Measurements from ENCODE around the gene TICRR. TPM values are rescaled to one million over a fixed set of nuclear protein-coding genes. Genes with fewer than 3 reads are reported as not detected.

TICRR gene
- total RNA-seq, 1 experiment from 2014 or later, result 24.1 TPM

- no TSS peak for BruUV-seq (replicated peaks)
- ChIA-PET POLR2A (no interaction called here), CTCF (no interaction called here)
- no peak overlapping the region for H3K4me3 ChIP-seq (ENCODE audit: low read depth, low read length)
- H3K36me3 Mint-ChIP-seq (ENCODE audit: insufficient read depth, unreplicated experiment), result no peaks in the 10 kb centered on the region
- TF ChIP-seq, protein P1, sequence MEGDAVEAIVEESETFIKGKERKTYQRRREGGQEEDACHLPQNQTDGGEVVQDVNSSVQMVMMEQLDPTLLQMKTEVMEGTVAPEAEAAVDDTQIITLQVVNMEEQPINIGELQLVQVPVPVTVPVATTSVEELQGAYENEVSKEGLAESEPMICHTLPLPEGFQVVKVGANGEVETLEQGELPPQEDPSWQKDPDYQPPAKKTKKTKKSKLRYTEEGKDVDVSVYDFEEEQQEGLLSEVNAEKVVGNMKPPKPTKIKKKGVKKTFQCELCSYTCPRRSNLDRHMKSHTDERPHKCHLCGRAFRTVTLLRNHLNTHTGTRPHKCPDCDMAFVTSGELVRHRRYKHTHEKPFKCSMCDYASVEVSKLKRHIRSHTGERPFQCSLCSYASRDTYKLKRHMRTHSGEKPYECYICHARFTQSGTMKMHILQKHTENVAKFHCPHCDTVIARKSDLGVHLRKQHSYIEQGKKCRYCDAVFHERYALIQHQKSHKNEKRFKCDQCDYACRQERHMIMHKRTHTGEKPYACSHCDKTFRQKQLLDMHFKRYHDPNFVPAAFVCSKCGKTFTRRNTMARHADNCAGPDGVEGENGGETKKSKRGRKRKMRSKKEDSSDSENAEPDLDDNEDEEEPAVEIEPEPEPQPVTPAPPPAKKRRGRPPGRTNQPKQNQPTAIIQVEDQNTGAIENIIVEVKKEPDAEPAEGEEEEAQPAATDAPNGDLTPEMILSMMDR (IDR thresholded peaks at IDR 0.05; ENCODE audit: insufficient read depth in 1 of 2, low read depth in 1 of 2, low read length in 1 of 2, severe bottlenecking in 1 of 2, unreplicated experiment in 1 of 2), result no peak
- no peak overlapping the region for H3K4me3 Mint-ChIP-seq (ENCODE audit: unreplicated experiment)
- no peak overlapping the region for H3K27ac Mint-ChIP-seq (ENCODE audit: unreplicated experiment)
- no peak for DNase-seq
- H3K4me1 ChIP-seq, result peaks cover 12% of the 10 kb centered on the region; the same call in 1 of the 2 replicates
- no peaks in the 10 kb centered on the region for H3K27me3 ChIP-seq (replicated peaks; ENCODE audit: control insufficient read depth, insufficient read depth, low read length)
- H3K36me3 ChIP-seq (ENCODE audit: control insufficient read depth, insufficient read depth, low read length), result no peaks in the 10 kb centered on the region
- intact Hi-C loops (cut with micrococcal nuclease; ENCODE audit: unreplicated experiment), result no loop called here
- no peaks in the 10 kb centered on the region for H3K9me3 Mint-ChIP-seq (ENCODE audit: unreplicated experiment)
- no peaks in the 10 kb centered on the region for H3K4me1 Mint-ChIP-seq (ENCODE audit: low read depth, unreplicated experiment)
- no peaks in the 10 kb centered on the region for H3K9me3 ChIP-seq
- peaks cover 4% of the 10 kb centered on the region for H3K27me3 Mint-ChIP-seq (ENCODE audit: insufficient read depth, unreplicated experiment)
Measured at GRCh38 chr15:89666858-89667705, 91.8 kb downstream of the TICRR start.

DNA sequence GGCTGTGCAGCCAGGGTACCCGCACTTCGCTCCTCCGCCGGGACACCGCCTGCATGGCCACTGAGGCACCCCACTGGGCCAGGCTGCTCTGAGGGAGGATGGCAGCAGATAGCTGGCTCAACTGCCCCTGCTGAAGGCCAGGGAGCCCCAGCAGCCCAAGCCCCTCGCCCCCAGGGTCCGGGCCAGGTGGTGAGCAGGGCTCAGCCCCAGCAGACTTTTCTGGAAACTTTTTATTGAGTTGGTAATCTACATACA, 92.4 kb downstream of the TICRR start:
- Mint-ChIP-seq H3K4me3 (ENCODE audit: unreplicated experiment) (no peak overlapping the region), H3K9me3 (ENCODE audit: unreplicated experiment) (no peaks in the 10 kb centered on the region), H3K36me3 (ENCODE audit: insufficient read depth, unreplicated experiment) (no peaks in the 10 kb centered on the region), H3K27me3 (ENCODE audit: insufficient read depth, unreplicated experiment) (peaks cover 4% of the 10 kb centered on the region), H3K4me1 (ENCODE audit: low read depth, unreplicated experiment) (no peaks in the 10 kb centered on the region), H3K27ac (ENCODE audit: unreplicated experiment) (no peak overlapping the region)
- intact Hi-C loops (cut with micrococcal nuclease; ENCODE audit: unreplicated experiment), result no loop called here
- H3K36me3 ChIP-seq (ENCODE audit: control insufficient read depth, insufficient read depth, low read length), result no peaks in the 10 kb centered on the region
- DNase-seq, result no peak
- H3K9me3 ChIP-seq, result no peaks in the 10 kb centered on the region
- TF ChIP-seq, protein P1 (IDR thresholded peaks at IDR 0.05; ENCODE audit: insufficient read depth in 1 of 2, low read depth in 1 of 2, low read length in 1 of 2, severe bottlenecking in 1 of 2, unreplicated experiment in 1 of 2), result no peak
- H3K27me3 ChIP-seq (replicated peaks; ENCODE audit: control insufficient read depth, insufficient read depth, low read length), result no peaks in the 10 kb centered on the region
- no TSS peak for BruUV-seq (replicated peaks)
- H3K4me1 ChIP-seq, result peaks cover 12% of the 10 kb centered on the region; the same call in 1 of the 2 replicates
- ChIA-PET POLR2A (no interaction called here), CTCF (no interaction called here)
- H3K4me3 ChIP-seq (ENCODE audit: low read depth, low read length), result no peak overlapping the region

GRCh38 chr15:89668171-89668570, 92.9 kb downstream of the TICRR start:
- TF ChIP-seq, protein P1 (IDR thresholded peaks at IDR 0.05; ENCODE audit: insufficient read depth in 1 of 2, low read depth in 1 of 2, low read length in 1 of 2, severe bottlenecking in 1 of 2, unreplicated experiment in 1 of 2), result no peak
- Histone ChIP-seq H3K27me3 (replicated peaks; ENCODE audit: control insufficient read depth, insufficient read depth, low read length) (no peaks in the 10 kb centered on the region), H3K9me3 (no peaks in the 10 kb centered on the region), H3K36me3 (ENCODE audit: control insufficient read depth, insufficient read depth, low read length) (no peaks in the 10 kb centered on the region), H3K4me1 (peaks cover 12% of the 10 kb centered on the region; the same call in 1 of the 2 replicates), H3K4me3 (ENCODE audit: low read depth, low read length) (no peak overlapping the region)
- Mint-ChIP-seq H3K27ac (ENCODE audit: unreplicated experiment) (no peak overlapping the region), H3K36me3 (ENCODE audit: insufficient read depth, unreplicated experiment) (no peaks in the 10 kb centered on the region), H3K27me3 (ENCODE audit: insufficient read depth, unreplicated experiment) (peaks cover 4% of the 10 kb centered on the region), H3K9me3 (ENCODE audit: unreplicated experiment) (no peaks in the 10 kb centered on the region), H3K4me1 (ENCODE audit: low read depth, unreplicated experiment) (no peaks in the 10 kb centered on the region), H3K4me3 (ENCODE audit: unreplicated experiment) (no peak overlapping the region)
- ChIA-PET CTCF (no interaction called here), POLR2A (no interaction called here)
- no peak for DNase-seq
- intact Hi-C loops (cut with micrococcal nuclease; ENCODE audit: unreplicated experiment), result no loop called here
- no TSS peak for BruUV-seq (replicated peaks)

Measured in Caco-2 (cell line).